A673 (cell line): ENCODE measurements around the gene FOXK1. TPM values are rescaled to one million over a fixed set of nuclear protein-coding genes. Genes with fewer than 3 reads are reported as not detected.
A peak's percentile ranks its signal among the peaks of the same experiment; 100 is the strongest.

ENCODE experiments used
- BruUV-seq: library from RNA; stranded (reverse); fragments of 400-500 nt; replicated peaks from 2 replicates; lab custom pipeline; 2021; lab: Mats Ljungman, UMichigan
- CTCF ChIA-PET: fragments of 300-600 bp; sonication (Branson Sonifier 250); formaldehyde crosslinking; loops from one replicate; lab custom pipeline; 2022; ENCODE audit warnings: antibody characterized with exemption; lab: Charles Lee
- POLR2A ChIA-PET: fragments of 300-600 bp; sonication (Branson Sonifier 250); formaldehyde crosslinking; loops from one replicate; lab custom pipeline; 2022; ENCODE audit warnings: antibody characterized with exemption; ENCODE audit not compliant: low non-redundant PET; lab: Charles Lee
- DNase-seq: peaks from one replicate; pipeline ENCODE4 v3.0.0-alpha.2; 2015; ENCODE audit warnings: low spot score
- H3K27ac ChIP-seq: fragments of 200-600 bp; sonication (generic); 2 replicates; pipeline ENCODE4 v1.5.1; 2016; ENCODE audit warnings: mixed run types, low read depth, mild to moderate bottlenecking, mixed read lengths, antibody characterized with exemption, low read length; ENCODE audit not compliant: poor library complexity, severe bottlenecking
- H3K27me3 ChIP-seq: fragments of 200-600 bp; sonication (generic); replicated peaks from 2 replicates; pipeline ENCODE4 v1.6.1; 2017; ENCODE audit warnings: mixed run types, low read depth, mild to moderate bottlenecking, mixed read lengths, antibody characterized with exemption, low read length; ENCODE audit not compliant: insufficient read depth, poor library complexity
- H3K36me3 ChIP-seq: fragments of 200-600 bp; sonication (generic); 2 replicates; pipeline ENCODE4 v1.6.1; 2016; ENCODE audit warnings: mixed run types, mild to moderate bottlenecking, mixed read lengths, antibody characterized with exemption, low read length; ENCODE audit not compliant: insufficient read depth, poor library complexity, severe bottlenecking
- H3K4me1 ChIP-seq: fragments of 200-600 bp; sonication (generic); 2 replicates; pipeline ENCODE4 v1.6.1; 2017; ENCODE audit warnings: mixed run types, mild to moderate bottlenecking, mixed read lengths, antibody characterized with exemption, low read length; ENCODE audit not compliant: insufficient read depth, poor library complexity, severe bottlenecking
- H3K4me3 ChIP-seq: fragments of 200-600 bp; sonication (generic); 2 replicates; pipeline ENCODE4 v1.5.1; 2016; ENCODE audit warnings: low read depth, mixed run types, mild to moderate bottlenecking, mixed read lengths, low read length; ENCODE audit not compliant: poor library complexity, severe bottlenecking
- H3K9me3 ChIP-seq: fragments of 200-600 bp; sonication (generic); 2 replicates; pipeline ENCODE4 v1.6.1; 2016; ENCODE audit warnings: mixed run types, low read depth, mild to moderate bottlenecking, mixed read lengths, antibody characterized with exemption, low read length; ENCODE audit not compliant: poor library complexity, severe bottlenecking
- EZH2 ChIP-seq: fragments of 200-600 bp; sonication (generic); IDR thresholded peaks from 2 replicates; pipeline ENCODE4 v1.6.1; 2017; ENCODE audit warnings: borderline replicate concordance, low read depth, mild to moderate bottlenecking, mixed read lengths, antibody characterized with exemption, low read length; ENCODE audit not compliant: poor library complexity, severe bottlenecking
- intact Hi-C: fragments of 100-400 bp; cut with micrococcal nuclease; formaldehyde crosslinking; loops from one replicate; pipeline ENCODE4 v1.10.0; 2022; ENCODE audit not compliant: unreplicated experiment
- total RNA-seq: library from RNA; stranded (reverse); gene quantifications from 2 replicates; pipeline ENCODE4 v1.2.3, GENCODE V29; 2021
- TF ChIP-seq, protein P1 (sequence below): fragments of 300-800, 200-600 bp; sonication (generic); conservative IDR thresholded peaks from 2 replicates; pipeline ENCODE4 v1.5.1; 2017; ENCODE audit warnings: low read depth, mild to moderate bottlenecking, antibody characterized with exemption, low read length, moderate library complexity, mixed read lengths

Gene FOXK1
- total RNA-seq, 1 experiment from 2014 or later: 43.8 TPM

GRCh38 chr7:4815609-4816418 lies 133.7 kb downstream of the FOXK1 start:
- TF ChIP-seq EZH2: no peak
- TF ChIP-seq, protein P1, sequence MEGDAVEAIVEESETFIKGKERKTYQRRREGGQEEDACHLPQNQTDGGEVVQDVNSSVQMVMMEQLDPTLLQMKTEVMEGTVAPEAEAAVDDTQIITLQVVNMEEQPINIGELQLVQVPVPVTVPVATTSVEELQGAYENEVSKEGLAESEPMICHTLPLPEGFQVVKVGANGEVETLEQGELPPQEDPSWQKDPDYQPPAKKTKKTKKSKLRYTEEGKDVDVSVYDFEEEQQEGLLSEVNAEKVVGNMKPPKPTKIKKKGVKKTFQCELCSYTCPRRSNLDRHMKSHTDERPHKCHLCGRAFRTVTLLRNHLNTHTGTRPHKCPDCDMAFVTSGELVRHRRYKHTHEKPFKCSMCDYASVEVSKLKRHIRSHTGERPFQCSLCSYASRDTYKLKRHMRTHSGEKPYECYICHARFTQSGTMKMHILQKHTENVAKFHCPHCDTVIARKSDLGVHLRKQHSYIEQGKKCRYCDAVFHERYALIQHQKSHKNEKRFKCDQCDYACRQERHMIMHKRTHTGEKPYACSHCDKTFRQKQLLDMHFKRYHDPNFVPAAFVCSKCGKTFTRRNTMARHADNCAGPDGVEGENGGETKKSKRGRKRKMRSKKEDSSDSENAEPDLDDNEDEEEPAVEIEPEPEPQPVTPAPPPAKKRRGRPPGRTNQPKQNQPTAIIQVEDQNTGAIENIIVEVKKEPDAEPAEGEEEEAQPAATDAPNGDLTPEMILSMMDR: 0 out of 2 replicates have a peak, but pooled peaks have one; percentile 21
- no peaks in the 10 kb centered on the region for H3K27me3 ChIP-seq
- no peak for DNase-seq
- no peak overlapping the region for H3K27ac ChIP-seq
- no peaks in the 10 kb centered on the region for H3K36me3 ChIP-seq
- intact Hi-C loops: no loop called here
- H3K4me3 ChIP-seq: no peak overlapping the region
- ChIA-PET CTCF (no interaction called here), POLR2A (no interaction called here)
- H3K9me3 ChIP-seq: no peaks in the 10 kb centered on the region
- no TSS peak for BruUV-seq
- no peaks in the 10 kb centered on the region for H3K4me1 ChIP-seq

- ChIA-PET POLR2A (no interaction called here), CTCF (no interaction called here)
- no TSS peak for BruUV-seq
- Histone ChIP-seq H3K4me3 (no peak overlapping the region), H3K4me1 (no peaks in the 10 kb centered on the region), H3K36me3 (no peaks in the 10 kb centered on the region), H3K27me3 (no peaks in the 10 kb centered on the region), H3K9me3 (no peaks in the 10 kb centered on the region), H3K27ac (no peak overlapping the region)
- TF ChIP-seq, protein P1: no peak
- TF ChIP-seq EZH2: no peak
- DNase-seq: no peak
- intact Hi-C loops: no loop called here
Observed at GRCh38 chr7:4816419-4817080, 134.5 kb downstream of the FOXK1 start.

DNA sequence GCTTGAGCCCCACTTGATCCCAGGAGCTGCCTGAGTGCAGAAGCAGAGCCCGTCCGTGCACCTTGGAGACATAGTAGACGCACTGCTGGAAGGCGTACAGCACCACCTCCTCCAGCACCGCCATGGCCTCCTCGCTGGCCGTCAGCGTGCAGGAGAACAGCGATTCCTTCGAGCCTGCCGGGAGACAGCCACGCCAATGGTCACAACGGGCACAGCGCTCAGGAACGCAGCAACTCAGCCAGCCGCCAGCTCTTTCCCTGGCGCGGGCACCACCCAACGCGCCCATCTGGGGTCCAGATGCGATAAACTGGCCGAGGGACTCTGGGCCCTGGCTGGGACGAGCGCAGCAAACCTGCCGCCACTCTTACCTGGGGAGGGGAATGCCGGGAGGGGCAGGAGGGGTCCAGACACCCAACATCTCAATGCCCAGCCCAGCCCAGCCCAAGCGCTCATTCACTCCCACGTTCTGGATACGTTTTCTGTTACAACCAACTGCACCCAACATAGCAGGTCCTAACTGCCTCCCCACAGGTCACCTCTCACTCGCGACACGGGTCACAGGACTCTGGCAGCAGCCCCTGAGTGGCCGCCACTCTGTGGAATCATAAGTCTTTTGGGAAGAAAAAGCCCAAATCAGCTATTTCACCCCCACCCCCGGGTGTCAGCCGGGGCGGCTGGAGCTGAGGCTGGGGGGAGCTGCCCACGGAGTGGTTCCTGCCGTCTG lies 135.2 kb downstream of the FOXK1 start:
- CTCF ChIA-PET: interaction anchor here (0.9 kb wide), 1 partner anchor 13 kb away, joined by 4 read pairs; no protein-coding TSS in a partner anchor
- Histone ChIP-seq H3K9me3 (no peaks in the 10 kb centered on the region), H3K27me3 (no peaks in the 10 kb centered on the region), H3K4me1 (no peaks in the 10 kb centered on the region), H3K27ac (no peak overlapping the region), H3K36me3 (no peaks in the 10 kb centered on the region), H3K4me3 (no peak overlapping the region)
- no peak for DNase-seq
- no peak for TF ChIP-seq EZH2
- TF ChIP-seq, protein P1: no peak
- POLR2A ChIA-PET: interaction anchor here (0.5 kb wide), 1 partner anchor 82 kb away, joined by 4 read pairs; no protein-coding TSS in a partner anchor
- intact Hi-C loops: no loop called here
- no TSS peak for BruUV-seq
